HCT116 (cell line): ENCODE results near the gene KATNIP. TPM values are rescaled to one million over a fixed set of nuclear protein-coding genes. Genes with fewer than 3 reads are reported as not detected.

Source experiments
- ATAC-seq: fragments of 200-7000 bp; cut with Tn5 transposase; 2 replicates; pipeline ENCODE4 v1.9.1; 2020; ENCODE audit warnings: mild to moderate bottlenecking, moderate library complexity
- BruUV-seq: library from RNA; stranded (reverse); fragments of 400-500 nt; replicated peaks from 2 replicates; lab custom pipeline; 2021; lab: Mats Ljungman, UMichigan
- CTCF ChIA-PET: fragments of 300-600 bp; sonication (Branson Sonifier 250); formaldehyde crosslinking; loops from one replicate; lab custom pipeline; 2021; ENCODE audit warnings: antibody characterized with exemption; lab: Charles Lee
- POLR2A ChIA-PET: fragments of 300-600, 350-600 bp; sonication (Branson Sonifier 250); formaldehyde crosslinking; loops from one replicate; lab custom pipeline; 2021; ENCODE audit warnings: antibody characterized with exemption; lab: Charles Lee
- RAD21 ChIA-PET, 2 experiments: fragments of 300-600 bp; sonication (Branson Sonifier 250); formaldehyde crosslinking; loops; one replicate each; lab custom pipeline; 2023; ENCODE audit warnings: low total read pairs in 2 of 2; ENCODE audit not compliant: uncharacterized antibody in 2 of 2, unreplicated experiment in 2 of 2, low non-redundant PET in 1 of 2; lab: Charles Lee
- DNase-seq: peaks from one replicate; pipeline ENCODE4 v3.0.0-alpha.2; 2010; ENCODE audit warnings: low read depth, low spot score
- H2AFZ ChIP-seq: fragments of 200-600 bp; shearing (Covaris generic), sonication (generic); 2 replicates; pipeline ENCODE4 v1.6.1; 2017; ENCODE audit warnings: low read depth, mixed run types, mixed read lengths, antibody characterized with exemption, low read length; ENCODE audit not compliant: poor library complexity, severe bottlenecking
- H3K27ac ChIP-seq: 2 replicates; pipeline ENCODE4 v1.5.1; 2012; ENCODE audit warnings: low read depth, low read length
- H3K27me3 ChIP-seq: fragments of 200-600 bp; sonication (generic); 2 replicates; pipeline ENCODE4 v1.6.1; 2016; ENCODE audit warnings: mixed run types, low read length, mixed read lengths; ENCODE audit not compliant: insufficient read depth
- H3K36me3 ChIP-seq, 2 experiments: fragments of 200-500 bp in 1 of 2; fragments of 200-600 bp in 1 of 2; sonication (Bioruptor generic) in 1 of 2; sonication (generic) in 1 of 2; 2 replicates each; pipeline versions ENCODE4 v1.5.1 to v1.6.1; 2014 to 2016; ENCODE audit warnings: low read length in 2 of 2, inconsistent platforms in 1 of 2, mixed read lengths in 1 of 2, mixed run types in 1 of 2; ENCODE audit not compliant: insufficient read depth in 2 of 2, control insufficient read depth in 1 of 2
- H3K4me1 ChIP-seq, 2 experiments: fragments of 200-600 bp in 1 of 2; sonication (generic) in 1 of 2; 2 replicates each; pipeline versions ENCODE4 v1.5.1 to v1.6.1; 2012 to 2017; ENCODE audit warnings: low read length in 2 of 2, inconsistent platforms in 1 of 2, mild to moderate bottlenecking in 1 of 2, mixed read lengths in 1 of 2, mixed run types in 1 of 2, moderate library complexity in 1 of 2; ENCODE audit not compliant: insufficient read depth in 2 of 2, control insufficient read depth in 1 of 2
- H3K4me2 ChIP-seq: fragments of 200-600 bp; sonication (generic); 2 replicates; pipeline ENCODE4 v1.6.1; 2017; ENCODE audit warnings: mixed run types, low read length, mixed read lengths
- H3K4me3 ChIP-seq, 2 experiments: fragments of 200-600 bp in 1 of 2; sonication (generic) in 1 of 2; replicated peaks in 1 of 2; 2 replicates each; pipeline ENCODE4 v1.5.1; 2011 to 2016; ENCODE audit warnings: low read length in 2 of 2, control low read depth in 1 of 2, low read depth in 1 of 2, mild to moderate bottlenecking in 1 of 2, mixed read lengths in 1 of 2, mixed run types in 1 of 2
- H3K79me2 ChIP-seq: fragments of 200-600 bp; sonication (generic); 2 replicates; pipeline ENCODE4 v1.6.1; 2017; ENCODE audit warnings: mild to moderate bottlenecking, mixed run types, low read length, moderate library complexity, mixed read lengths; ENCODE audit not compliant: insufficient read depth
- H3K9ac ChIP-seq: fragments of 200-600 bp; sonication (generic); 2 replicates; pipeline ENCODE4 v1.6.1; 2016; ENCODE audit warnings: low read length, mixed read lengths
- H3K9me2 ChIP-seq: fragments of 200-600 bp; sonication (generic), shearing (Covaris generic); 2 replicates; pipeline ENCODE4 v1.6.1; 2017; ENCODE audit warnings: mixed run types, mild to moderate bottlenecking, moderate library complexity; ENCODE audit not compliant: insufficient read depth
- H3K9me3 ChIP-seq, 2 experiments: fragments of 200-500 bp in 1 of 2; fragments of 200-600 bp in 1 of 2; sonication (Bioruptor generic) in 1 of 2; sonication (generic) in 1 of 2; 2 replicates each; pipeline ENCODE4 v1.6.1; 2014 to 2017; ENCODE audit warnings: low read length in 2 of 2, mixed read lengths in 2 of 2, inconsistent platforms in 1 of 2, low read depth in 1 of 2, mild to moderate bottlenecking in 1 of 2, mixed run types in 1 of 2, moderate library complexity in 1 of 2; ENCODE audit not compliant: control insufficient read depth in 1 of 2, insufficient read depth in 1 of 2
- H4K20me1 ChIP-seq: fragments of 200-600 bp; sonication (generic), shearing (Covaris generic); 2 replicates; pipeline ENCODE4 v1.6.1; 2017; ENCODE audit warnings: mixed run types, mild to moderate bottlenecking, moderate library complexity; ENCODE audit not compliant: insufficient read depth
- CBX3 ChIP-seq: IDR thresholded peaks from 2 replicates; pipeline ENCODE4 v1.6.1; 2012; ENCODE audit warnings: low read depth
- EGR1 ChIP-seq: IDR thresholded peaks from 2 replicates; pipeline ENCODE4 v1.6.1; 2012; ENCODE audit warnings: low read depth
- ELF1 ChIP-seq: IDR thresholded peaks from 2 replicates; pipeline ENCODE4 v1.6.1; 2012; ENCODE audit warnings: low read depth, borderline replicate concordance
- EZH2 ChIP-seq: fragments of 200-600 bp; sonication (generic); IDR thresholded peaks from 2 replicates; pipeline ENCODE4 v1.6.1; 2017; ENCODE audit warnings: antibody characterized with exemption, mixed run types
- FOSL1 ChIP-seq: IDR thresholded peaks from 2 replicates; pipeline ENCODE4 v1.6.1; 2012; ENCODE audit warnings: low read depth
- JUND ChIP-seq: IDR thresholded peaks from 2 replicates; pipeline ENCODE4 v1.6.1; 2012
- RAD21 ChIP-seq: IDR thresholded peaks from 2 replicates; pipeline ENCODE4 v1.6.1; 2012; ENCODE audit warnings: low read depth, mild to moderate bottlenecking
- SRF ChIP-seq: IDR thresholded peaks from 2 replicates; pipeline ENCODE4 v1.6.1; 2012; ENCODE audit warnings: low read depth
- TCF7L2 ChIP-seq: IDR thresholded peaks from 2 replicates; pipeline ENCODE4 v1.7.0; 2011; ENCODE audit warnings: borderline replicate concordance, inconsistent platforms; ENCODE audit not compliant: insufficient read depth, insufficient read length; ENCODE audit errors: extremely low read depth
- YY1 ChIP-seq: IDR thresholded peaks from 2 replicates; pipeline ENCODE4 v1.6.1; 2011; ENCODE audit warnings: low read length, low read depth, moderate library complexity, mild to moderate bottlenecking; ENCODE audit not compliant: insufficient replicate concordance; ENCODE audit errors: extremely low read depth
- ZFX ChIP-seq: fragments of 450-650 bp; IDR thresholded peaks from 2 replicates; pipeline ENCODE4 v1.6.1; 2017
- ZNF274 ChIP-seq: fragments of 200-500 bp; sonication (Bioruptor generic); IDR thresholded peaks from 2 replicates; pipeline ENCODE4 v1.6.1; 2014; ENCODE audit warnings: mild to moderate bottlenecking, low read depth, low read length, inconsistent platforms
- intact Hi-C: fragments of 100-400 bp; cut with micrococcal nuclease; formaldehyde crosslinking; loops from 2 replicates; pipeline ENCODE4 v1.10.0; 2022
- total RNA-seq: library from RNA; stranded (reverse); gene quantifications from one replicate; pipeline ENCODE4 v1.2.1, GENCODE V29; 2021; ENCODE audit not compliant: unreplicated experiment
- TF ChIP-seq, protein P1 (sequence below): IDR thresholded peaks from 2 replicates; pipeline ENCODE4 v1.6.1; 2011; ENCODE audit warnings: mild to moderate bottlenecking, low read length, moderate library complexity; ENCODE audit not compliant: insufficient replicate concordance; ENCODE audit errors: extremely low read depth
- TF ChIP-seq, protein P2 (sequence below): IDR thresholded peaks from 2 replicates; pipeline ENCODE4 v1.6.1; 2012
- TF ChIP-seq, protein P3 (sequence below), 3 experiments: fragments of 200-600 bp in 1 of 3; sonication (generic) in 1 of 3; IDR thresholded peaks in 2 of 3; conservative IDR thresholded peaks in 1 of 3; 2 replicates each; pipeline ENCODE4 v1.5.1; 2012 to 2017; ENCODE audit warnings: low read depth in 2 of 3, low read length in 2 of 3, antibody characterized with exemption in 1 of 3, borderline replicate concordance in 1 of 3, control low read depth in 1 of 3, mild to moderate bottlenecking in 1 of 3, mixed read lengths in 1 of 3, mixed run types in 1 of 3, moderate library complexity in 1 of 3; ENCODE audit not compliant: insufficient read depth in 1 of 3

The KATNIP gene
- total RNA-seq, 1 experiment from 2014 or later, result 23.8 TPM

DNA sequence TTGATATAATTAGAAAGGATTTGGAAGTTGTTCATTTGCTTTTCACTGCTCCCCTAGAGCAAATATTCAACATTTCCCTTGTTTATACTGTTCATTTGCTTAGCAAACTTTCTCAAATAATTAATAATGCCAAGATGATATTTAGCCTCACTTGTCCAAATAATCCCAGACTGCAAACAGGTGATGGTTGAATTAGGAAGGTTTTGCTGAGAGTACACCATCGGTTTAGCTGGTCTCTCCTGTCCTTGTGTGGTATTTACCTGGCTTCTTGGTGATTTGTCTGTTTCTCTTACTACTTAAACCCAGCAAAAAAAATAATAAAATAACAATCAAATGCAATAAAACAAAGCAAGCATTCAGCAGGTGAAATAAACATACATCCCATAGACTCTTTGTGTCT, 6.5 kb downstream of the KATNIP start:
- intact Hi-C loops, result no loop called here
- Histone ChIP-seq H4K20me1 (no peaks in the 10 kb centered on the region), H3K4me2 (no peak overlapping the region), H3K4me3 (no peak overlapping the region), H3K9ac (no peak overlapping the region), H3K9me2 (no peaks in the 10 kb centered on the region), H3K27me3 (no peaks in the 10 kb centered on the region), H3K27ac (no peak overlapping the region), H3K36me3 (no peaks in the 10 kb centered on the region), H3K79me2 (peaks cover 18% of the 10 kb centered on the region), H3K4me1 (no peaks in the 10 kb centered on the region)
- ChIA-PET RAD21 (no interaction called here), POLR2A (no interaction called here), CTCF (no interaction called here)
- no peak for DNase-seq
- no TSS peak for BruUV-seq
- TF ChIP-seq, protein P1, sequence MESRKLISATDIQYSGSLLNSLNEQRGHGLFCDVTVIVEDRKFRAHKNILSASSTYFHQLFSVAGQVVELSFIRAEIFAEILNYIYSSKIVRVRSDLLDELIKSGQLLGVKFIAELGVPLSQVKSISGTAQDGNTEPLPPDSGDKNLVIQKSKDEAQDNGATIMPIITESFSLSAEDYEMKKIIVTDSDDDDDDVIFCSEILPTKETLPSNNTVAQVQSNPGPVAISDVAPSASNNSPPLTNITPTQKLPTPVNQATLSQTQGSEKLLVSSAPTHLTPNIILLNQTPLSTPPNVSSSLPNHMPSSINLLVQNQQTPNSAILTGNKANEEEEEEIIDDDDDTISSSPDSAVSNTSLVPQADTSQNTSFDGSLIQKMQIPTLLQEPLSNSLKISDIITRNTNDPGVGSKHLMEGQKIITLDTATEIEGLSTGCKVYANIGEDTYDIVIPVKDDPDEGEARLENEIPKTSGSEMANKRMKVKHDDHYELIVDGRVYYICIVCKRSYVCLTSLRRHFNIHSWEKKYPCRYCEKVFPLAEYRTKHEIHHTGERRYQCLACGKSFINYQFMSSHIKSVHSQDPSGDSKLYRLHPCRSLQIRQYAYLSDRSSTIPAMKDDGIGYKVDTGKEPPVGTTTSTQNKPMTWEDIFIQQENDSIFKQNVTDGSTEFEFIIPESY, result no peak
- TF ChIP-seq EGR1 (no peak), ZFX (no peak), SRF (no peak), JUND (no peak), ELF1 (no peak), TCF7L2 (no peak), CBX3 (no peak), RAD21 (no peak), YY1 (no peak), FOSL1 (no peak), ZNF274 (no peak), EZH2 (no peak)
- TF ChIP-seq, protein P2, sequence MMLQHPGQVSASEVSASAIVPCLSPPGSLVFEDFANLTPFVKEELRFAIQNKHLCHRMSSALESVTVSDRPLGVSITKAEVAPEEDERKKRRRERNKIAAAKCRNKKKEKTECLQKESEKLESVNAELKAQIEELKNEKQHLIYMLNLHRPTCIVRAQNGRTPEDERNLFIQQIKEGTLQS, result no peak
- TF ChIP-seq, protein P3, sequence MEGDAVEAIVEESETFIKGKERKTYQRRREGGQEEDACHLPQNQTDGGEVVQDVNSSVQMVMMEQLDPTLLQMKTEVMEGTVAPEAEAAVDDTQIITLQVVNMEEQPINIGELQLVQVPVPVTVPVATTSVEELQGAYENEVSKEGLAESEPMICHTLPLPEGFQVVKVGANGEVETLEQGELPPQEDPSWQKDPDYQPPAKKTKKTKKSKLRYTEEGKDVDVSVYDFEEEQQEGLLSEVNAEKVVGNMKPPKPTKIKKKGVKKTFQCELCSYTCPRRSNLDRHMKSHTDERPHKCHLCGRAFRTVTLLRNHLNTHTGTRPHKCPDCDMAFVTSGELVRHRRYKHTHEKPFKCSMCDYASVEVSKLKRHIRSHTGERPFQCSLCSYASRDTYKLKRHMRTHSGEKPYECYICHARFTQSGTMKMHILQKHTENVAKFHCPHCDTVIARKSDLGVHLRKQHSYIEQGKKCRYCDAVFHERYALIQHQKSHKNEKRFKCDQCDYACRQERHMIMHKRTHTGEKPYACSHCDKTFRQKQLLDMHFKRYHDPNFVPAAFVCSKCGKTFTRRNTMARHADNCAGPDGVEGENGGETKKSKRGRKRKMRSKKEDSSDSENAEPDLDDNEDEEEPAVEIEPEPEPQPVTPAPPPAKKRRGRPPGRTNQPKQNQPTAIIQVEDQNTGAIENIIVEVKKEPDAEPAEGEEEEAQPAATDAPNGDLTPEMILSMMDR (IDR thresholded peaks at IDR 0.05 in 2 of 3, conservative IDR thresholded peaks at IDR 0.05 in 1 of 3; ENCODE audit: borderline replicate concordance in 1 of 3, insufficient read depth in 1 of 3, low read depth in 2 of 3, low read length in 2 of 3), result no peak
- TF ChIP-seq, all 23 proteins: peak for 0
- no peak for ATAC-seq
- no peaks in the 10 kb centered on the region for H3K9me3 ChIP-seq
- no peak overlapping the region for H2AFZ ChIP-seq
